ENCODE measurements around the gene POU5F2.

POU5F2 gene

DNA sequence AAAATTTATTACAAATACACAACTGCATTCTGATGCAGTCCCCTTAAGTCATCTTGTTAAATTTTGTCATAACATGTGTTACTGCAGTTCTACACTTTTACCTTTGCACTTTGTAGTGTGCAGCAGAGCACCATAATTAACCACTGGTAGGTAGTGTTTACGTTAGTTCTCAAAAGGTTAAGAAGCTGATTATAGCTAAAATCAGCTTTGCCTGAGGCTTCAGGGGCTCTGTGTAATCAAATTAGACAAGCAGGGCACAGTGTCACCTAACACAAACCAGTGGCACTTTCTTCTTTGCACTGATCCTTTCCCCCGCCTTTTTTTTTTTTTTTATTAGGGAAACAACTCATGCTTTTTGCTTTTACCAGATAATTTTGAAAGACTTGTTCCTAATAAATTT is 26.1 kb downstream of the POU5F2 start:
- no peak for DNase-seq

DNA sequence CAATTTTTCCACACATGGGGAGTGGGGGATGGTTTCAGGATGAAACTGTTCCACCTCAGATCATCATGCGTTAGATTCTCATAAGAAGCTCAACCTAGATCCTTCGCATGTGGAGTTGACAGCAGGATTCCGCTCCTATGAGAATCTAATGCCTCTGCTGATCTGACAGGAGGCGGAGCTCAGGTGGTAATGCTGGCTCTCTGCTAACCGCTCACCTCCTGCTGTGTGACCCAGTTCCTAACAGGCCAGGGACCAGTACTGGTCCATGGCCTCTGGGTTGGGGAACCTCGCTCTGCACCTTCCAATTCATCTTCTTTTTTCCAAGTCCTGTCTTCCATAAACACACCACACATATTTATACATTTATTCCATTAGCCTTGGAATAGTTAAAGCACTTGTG is 33.0 kb downstream of the POU5F2 start:
- no peak for DNase-seq

DNA sequence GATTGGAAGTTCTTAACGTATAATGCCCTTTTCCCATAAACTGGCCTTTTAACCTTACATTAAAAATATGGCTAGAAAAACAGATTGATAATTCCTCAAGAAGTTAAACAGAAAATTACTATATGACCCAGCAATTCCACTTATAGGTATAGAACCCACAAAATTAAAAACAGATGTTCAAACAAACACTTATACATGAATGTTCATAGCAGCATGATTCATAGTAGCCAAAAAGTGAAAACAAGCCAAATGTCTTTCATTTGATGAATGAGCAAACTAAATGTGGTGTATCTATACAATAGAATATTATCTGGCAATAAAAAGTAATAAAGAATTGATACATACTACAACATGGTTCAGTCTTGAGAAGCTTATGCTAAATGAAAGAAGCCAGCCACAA is 35.5 kb downstream of the POU5F2 start:
- no peak for DNase-seq

DNA sequence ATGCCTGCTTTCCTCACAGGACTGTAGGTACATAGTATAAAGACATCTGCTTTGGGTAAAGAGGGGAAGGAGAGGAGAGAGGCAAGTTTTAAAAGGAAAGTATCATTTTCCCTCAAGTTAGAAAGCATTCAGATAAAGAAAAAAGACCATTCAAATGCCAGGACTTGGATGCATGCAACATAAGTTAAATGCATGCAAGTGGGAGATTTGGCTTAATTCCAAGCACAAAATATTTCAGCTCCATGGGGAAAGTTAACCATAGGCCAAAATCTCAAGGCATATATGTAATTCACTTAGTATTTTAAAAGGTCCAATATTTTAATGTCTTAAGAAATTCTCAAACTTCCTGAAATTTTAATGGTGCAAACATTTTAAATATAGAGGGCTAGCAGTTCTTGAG is 36.4 kb downstream of the POU5F2 start:
- no peak for DNase-seq

- DNase-seq = no peak
Observed at GRCh38 chr5:93691997-93692396, 49.4 kb downstream of the POU5F2 start.

All from NCI-H2107 (cell line).